GM21367 (cell line): ENCODE results near the gene NEDD4.
"Not testable (repeated sequence)": the region's sequence is repeated elsewhere in the genome, so short reads cannot be mapped to it uniquely, and the experiment has no call there.

ENCODE experiments used
- ATAC-seq: cut with Tn5 transposase; IDR thresholded peaks from one replicate; pipeline ENCODE4 v1.9.1; 2021; ENCODE audit not compliant: unreplicated experiment

NEDD4 gene

GRCh38 chr15:55829826-55830225, 163.6 kb downstream of the NEDD4 start:
- ATAC-seq = peak; percentile 76

GRCh38 chr15:55827955-55828354, 165.5 kb downstream of the NEDD4 start:
- no peak for ATAC-seq

- ATAC-seq = no peak
Measured at GRCh38 chr15:55827204-55827603, 166.2 kb downstream of the NEDD4 start.

- ATAC-seq = no peak
Measured at GRCh38 chr15:55824857-55825613, 168.4 kb downstream of the NEDD4 start.

- no peak for ATAC-seq
Measured at GRCh38 chr15:55823699-55824340, 169.6 kb downstream of the NEDD4 start.

GRCh38 chr15:55823191-55823670, 170.2 kb downstream of the NEDD4 start:
- ATAC-seq = no peak

GRCh38 chr15:55821740-55822139, 171.7 kb downstream of the NEDD4 start:
- ATAC-seq = not testable (repeated sequence)

GRCh38 chr15:55820043-55820442, 173.4 kb downstream of the NEDD4 start:
- no peak for ATAC-seq

GRCh38 chr15:55819397-55820034, 173.9 kb downstream of the NEDD4 start:
- no peak for ATAC-seq

GRCh38 chr15:55816017-55816416, 177.4 kb downstream of the NEDD4 start:
- no peak for ATAC-seq

GRCh38 chr15:55802600-55803376, 190.6 kb downstream of the NEDD4 start:
- no peak for ATAC-seq

GRCh38 chr15:55800216-55800615, 193.2 kb downstream of the NEDD4 start:
- no peak for ATAC-seq

GRCh38 chr15:55799291-55800212, 193.9 kb downstream of the NEDD4 start:
- ATAC-seq = no peak

GRCh38 chr15:55796321-55796965, 197.0 kb downstream of the NEDD4 start:
- ATAC-seq = no peak

- no peak for ATAC-seq
Measured at GRCh38 chr15:55795031-55795430, 198.4 kb downstream of the NEDD4 start.

GRCh38 chr15:55791551-55792400, 201.6 kb downstream of the NEDD4 start:
- no peak for ATAC-seq

GRCh38 chr15:55789066-55789660, 204.2 kb downstream of the NEDD4 start:
- ATAC-seq = no peak

- no peak for ATAC-seq
Measured at GRCh38 chr15:55786341-55786740, 207.1 kb downstream of the NEDD4 start.
